ENCODE results near the gene CLSTN3.
A peak's percentile ranks its signal among the peaks of the same experiment; 100 is the strongest.

CLSTN3 gene

GRCh38 chr12:7129872-7130691 is at the start of gene CLSTN3:
TSS of gene CLSTN3 (plus strand) at chr12:7130371. CDS start at chr12:7130649, 278 bp downstream.
- DNase-seq: peak; percentile 78

DNA sequence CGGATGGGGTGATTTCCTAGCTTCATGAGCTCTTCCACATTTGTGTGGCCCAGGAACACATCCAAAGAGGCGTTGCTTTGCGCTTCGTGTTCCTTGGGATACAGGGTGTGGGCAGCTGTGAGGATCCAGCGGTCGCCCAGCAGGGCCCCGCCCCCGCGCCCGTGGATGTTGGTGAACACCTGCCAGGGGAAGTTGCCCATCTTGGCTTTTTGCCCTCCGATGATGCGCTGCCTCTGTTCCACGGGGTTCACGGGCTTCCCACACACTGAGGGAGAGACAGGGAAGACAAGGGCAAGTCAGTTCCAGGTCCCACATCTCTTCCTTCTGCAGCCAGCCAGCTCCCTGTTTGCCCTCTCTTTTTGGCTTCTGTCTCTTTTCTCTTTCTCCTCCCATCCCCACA is 49.1 kb upstream of the CLSTN3 start:
- DNase-seq: no peak

DNA sequence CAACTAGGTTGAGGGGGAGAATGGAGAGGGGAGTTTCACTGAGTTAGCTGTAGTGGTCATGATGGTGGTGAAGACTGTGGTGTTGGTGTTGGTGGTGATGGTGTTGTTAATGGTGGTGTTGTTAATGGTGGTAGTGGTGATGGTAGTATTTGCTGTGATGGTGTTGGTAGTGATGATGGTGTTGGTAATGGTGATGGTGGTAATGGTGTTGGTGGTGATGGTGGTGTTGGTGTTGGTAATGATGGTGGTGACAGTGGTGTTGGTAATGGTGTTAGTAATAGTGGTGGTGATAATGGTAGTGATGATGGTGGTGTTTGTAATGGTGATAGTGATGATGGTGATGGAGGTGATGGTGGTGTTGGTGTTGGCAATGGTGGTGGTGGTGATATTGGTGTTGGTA is 47.0 kb upstream of the CLSTN3 start:
- no peak for DNase-seq

GRCh38 chr12:7089196-7089871 is 40.8 kb upstream of the CLSTN3 start:
- DNase-seq: no peak

DNA sequence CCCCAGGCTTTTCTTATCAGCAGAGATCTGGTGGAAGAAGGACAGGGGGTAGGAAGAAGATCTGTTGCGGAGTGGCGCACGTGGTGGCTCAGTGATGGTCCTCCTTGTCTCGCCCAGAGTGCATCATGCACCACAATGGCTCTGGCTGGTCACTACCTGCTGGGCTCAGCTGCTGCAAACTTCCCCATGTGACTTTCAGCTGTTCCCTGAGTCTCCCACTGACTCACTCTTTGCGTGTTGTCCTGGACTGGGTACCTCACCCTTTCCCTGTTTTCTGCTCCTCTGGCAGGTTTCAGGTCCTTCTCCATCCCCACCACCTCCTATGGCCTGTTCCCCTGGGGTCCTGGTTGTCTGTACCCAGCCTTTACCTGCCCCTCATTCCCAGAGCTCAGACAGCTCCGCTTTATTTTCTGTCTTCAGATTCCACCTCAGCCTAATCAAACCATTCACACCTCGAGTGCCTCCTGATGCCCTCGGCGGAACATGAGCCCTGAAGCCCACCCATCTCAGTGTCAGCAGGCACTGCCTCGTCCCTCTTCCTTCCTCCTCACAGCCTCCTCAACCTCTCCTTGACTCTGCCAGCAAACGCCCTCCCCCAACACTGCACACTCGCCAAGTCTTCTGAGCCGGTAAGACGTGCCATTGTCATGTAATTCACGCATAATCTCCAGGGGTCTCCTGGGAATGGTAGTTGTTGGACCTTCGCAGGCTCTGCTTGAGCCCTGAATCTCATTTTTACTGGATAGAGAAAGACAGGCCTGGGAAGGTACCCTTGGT is 39.8 kb upstream of the CLSTN3 start:
- DNase-seq: no peak

DNA sequence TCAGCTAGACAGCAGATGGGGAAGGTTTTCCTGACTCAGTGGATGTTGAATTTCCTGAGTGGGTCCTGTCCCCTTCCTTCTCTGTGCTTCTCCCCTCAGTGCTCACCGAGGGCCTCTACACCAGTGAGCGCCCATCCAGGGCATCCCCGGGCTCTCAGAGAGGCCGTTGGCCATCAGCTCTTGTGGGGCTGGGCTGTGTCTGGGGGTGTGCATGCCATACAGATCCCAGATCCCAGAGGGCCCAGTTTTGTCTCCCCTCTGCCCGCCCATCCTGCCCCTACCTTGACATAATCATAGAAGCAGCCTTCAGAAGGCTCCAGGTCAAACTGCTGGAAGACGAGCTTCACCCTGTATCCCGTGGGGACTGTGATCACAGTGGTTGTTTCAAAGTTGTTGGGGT is 39.0 kb upstream of the CLSTN3 start:
- no peak for DNase-seq

DNA sequence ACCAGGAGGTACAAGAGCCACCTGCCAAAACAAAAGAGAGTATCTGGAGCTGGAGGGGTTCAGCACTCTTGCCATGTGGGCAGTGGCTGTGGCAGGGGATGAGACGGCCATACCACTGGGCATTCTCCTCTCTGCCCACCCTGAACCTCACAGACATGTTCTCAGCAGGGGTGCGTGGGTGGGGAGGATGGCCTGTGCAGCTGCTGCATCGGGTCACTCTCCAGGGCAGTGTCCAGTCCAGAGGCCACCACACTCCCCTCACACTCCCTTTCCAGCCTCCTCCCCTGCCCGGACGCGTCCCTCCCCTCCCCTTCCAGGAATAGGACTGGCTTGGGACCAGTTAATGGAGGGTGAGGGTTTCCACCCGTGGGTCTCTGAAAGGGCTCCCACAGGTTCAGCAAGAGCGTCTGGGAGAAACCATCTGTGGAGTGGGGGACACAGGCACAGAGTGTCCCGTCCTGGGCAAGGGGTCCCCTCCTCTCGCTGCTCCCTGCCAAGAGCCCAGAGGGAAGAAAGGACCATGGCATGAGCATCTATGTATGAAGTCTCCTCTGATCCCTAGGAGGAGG is 38.4 kb upstream of the CLSTN3 start:
- DNase-seq: no peak

- peak; percentile 58 for DNase-seq
Observed at GRCh38 chr12:7092229-7092985, 37.8 kb upstream of the CLSTN3 start, which contains the start of gene C1R. TSS of gene C1R (minus strand) at chr12:7092445. CDS start at chr12:7092388, 57 bp downstream.

DNA sequence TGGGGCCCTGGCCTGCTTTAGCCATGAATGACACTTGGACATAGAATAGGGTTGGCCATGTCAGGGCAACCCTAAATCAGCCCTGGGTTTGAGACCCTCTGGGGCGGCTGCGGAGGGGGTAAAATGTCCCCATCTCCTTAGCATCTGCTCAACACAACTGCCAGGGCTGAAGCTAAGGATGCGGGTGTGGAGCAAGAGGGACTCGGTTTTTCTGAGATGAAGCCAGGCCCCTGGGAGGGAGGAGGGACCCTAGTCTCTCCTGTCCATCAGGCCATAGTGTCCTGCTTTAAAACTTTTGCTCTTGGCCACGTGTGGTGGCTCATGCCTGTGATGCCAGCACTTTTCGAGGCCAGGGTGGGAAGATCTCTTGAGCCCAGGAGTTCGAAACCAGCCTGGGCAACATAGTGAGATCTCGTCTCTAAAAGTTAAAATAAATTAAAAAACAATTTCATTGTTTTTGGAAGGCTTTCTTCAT is 37.1 kb upstream of the CLSTN3 start:
- DNase-seq: no peak

DNA sequence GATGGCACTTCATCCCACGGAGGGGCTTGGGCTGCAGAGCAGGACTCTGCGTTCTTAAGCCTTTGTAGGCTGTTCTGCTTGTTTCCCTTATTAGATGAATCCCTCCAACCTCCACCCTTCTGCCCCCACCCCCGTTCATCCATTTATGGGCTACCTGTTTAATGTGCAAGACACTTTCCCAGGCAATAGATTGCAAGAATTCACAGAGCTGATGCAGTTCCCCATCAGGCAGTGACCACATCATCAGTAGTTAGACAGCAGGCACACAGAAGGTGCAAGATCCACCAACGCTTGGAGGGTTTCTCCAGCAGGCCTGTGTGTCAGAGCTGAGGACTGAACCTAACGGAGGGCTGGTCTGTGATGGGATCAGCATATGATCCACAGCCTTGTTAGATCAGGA is 36.7 kb upstream of the CLSTN3 start:
- DNase-seq: no peak

DNA sequence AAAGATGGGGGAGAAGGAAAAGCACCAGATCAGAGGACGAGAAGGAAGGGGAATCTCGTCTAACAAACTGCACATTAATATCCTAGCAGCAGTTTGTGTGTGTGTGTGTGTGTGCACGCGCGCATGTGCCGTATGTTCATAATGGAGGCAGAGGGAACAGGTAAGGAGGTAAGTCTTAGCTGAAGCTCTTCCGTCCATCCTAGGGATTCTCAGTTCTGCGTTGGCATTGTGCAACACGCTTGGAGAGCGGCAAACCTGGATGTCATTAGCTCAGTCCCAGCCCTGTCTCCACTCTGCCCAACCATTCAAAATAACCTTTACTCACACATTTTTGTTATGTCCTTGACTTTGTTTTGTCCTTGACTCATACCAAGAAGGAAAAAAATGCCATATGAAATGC is 36.3 kb upstream of the CLSTN3 start:
- no peak for DNase-seq

DNA sequence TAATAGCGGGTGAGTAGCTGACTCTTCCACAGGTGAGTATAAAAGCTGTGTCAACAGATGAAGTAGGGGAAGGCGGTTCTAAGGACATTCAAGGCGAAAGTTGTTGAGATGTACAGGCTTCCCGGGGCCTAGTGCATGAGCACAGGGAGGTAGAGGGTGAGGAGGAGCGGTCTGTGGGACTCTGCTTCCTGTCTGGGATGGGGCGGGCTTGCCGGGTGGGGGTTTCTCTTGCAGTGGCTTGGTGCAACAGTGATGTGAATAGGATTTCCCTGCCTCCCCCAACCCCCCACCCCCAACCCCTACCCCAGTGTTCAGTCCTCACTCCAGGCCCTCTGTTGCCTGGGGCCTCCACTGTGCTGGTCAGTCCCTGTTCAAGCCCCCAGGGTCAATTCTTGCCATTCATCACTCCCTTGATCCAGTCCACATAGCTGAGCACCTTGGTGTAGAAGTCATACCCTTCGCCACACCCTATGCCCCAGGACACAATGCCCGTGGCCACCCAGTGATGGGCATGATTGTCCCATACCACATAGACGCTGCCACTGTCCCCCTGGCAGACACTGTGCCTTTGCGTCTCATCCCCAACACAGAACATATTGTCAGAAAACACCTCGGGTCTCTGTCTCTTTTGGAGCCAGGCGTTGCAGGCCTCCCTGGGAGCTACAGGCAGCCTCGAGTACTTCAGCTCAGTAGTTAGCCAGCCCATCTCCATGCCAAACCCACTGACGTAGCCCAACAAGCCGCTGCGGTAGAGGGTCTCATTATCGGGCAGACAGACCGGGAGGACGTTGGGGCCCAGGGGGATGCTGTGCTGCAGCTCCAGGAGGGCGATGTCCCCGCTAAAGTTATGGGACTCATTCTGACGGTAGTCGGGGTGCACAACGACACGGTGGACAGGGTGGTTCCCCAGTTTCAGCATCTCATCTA is 33.9 kb upstream of the CLSTN3 start:
- DNase-seq: no peak

GRCh38 chr12:7096979-7097378 is 33.2 kb upstream of the CLSTN3 start:
- no peak for DNase-seq

DNA sequence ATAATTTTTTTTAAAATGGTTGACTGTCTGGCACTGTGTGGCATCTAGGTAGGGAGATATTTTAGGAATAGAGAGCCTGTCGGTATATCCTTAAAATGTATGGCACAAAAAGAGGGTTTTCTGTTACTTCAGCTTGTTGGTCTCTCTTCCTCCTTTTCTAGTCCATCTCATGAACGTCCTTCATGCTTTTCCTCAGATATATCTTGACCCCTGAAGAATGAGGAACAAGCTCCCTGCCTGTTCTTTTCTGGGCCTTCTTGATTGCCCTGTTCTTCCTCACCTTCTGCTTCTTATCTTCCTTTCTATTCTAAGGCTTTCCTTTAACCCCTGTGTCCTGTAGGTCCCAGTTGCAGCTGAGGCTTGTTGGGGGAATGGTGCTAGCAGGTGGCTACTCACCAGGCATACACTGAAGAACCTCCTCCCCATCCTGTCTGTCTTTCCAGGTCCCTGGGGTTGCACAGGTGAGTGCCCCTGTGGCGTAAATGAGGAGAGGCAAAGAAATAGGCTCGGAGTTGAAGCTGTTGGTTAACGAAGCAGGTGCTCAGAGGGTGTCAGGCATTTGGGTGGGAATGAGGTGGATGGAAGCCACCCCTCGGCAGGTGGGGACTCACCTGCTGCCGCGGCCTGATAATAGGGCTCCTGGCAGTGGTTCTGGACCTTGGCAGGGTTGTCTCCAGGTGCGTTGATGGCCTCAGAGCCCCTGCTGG is 30.7 kb upstream of the CLSTN3 start:
- DNase-seq: no peak

GRCh38 chr12:7100239-7100638 is 29.9 kb upstream of the CLSTN3 start:
- no peak for DNase-seq

DNA sequence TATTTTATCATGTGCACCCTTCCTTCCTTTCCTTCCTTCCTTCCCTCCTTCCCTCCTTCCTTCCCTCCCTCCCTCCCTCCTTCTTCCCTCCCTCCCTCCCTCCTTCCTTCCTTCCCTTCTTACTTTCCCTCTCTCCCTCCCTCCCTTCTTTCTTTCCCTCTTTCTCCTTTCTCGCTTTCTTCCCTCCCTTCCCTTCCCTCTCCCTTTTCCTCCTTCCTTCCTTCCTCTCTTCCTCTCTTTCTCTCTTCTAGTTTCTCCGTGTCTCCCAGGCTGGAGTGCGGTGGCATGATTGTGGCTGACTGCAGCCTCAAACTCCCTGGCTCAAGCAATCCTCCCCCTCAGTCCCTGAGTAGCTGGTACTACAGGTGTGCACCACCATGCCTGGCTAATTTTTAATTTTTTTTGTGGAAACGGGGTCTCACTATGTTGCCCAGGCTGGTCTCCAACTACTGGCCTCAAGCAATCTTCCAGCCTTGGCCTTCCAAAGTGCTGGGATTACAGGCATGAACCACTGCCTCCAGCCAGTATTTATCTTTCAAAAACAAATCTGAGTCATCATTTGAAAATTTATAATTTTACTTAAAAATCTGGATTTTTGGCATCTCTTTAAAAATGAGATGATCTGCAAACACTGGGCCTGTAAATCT is 29.0 kb upstream of the CLSTN3 start:
- DNase-seq: no peak

DNA sequence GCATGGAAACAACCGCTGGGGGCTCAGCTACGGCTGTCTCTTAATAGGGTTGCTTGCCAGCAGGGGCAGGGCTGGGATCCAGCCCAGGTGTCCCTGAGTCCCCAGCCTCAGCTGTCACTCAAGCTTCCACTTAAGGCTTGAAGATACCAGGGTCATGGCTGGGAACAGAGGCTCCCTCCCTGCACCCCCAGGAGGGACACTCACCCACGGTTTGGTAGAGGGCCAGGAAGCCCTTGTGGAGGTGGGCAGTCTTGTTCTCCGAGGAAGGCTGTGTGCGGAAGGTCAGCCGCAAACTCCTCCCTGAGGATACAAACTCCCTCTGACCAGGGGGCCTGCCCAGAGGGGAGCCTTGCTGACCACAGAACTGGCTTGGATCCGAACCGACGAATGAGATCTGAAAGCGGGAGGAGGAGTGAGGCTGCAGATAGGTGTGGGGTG is 28.5 kb upstream of the CLSTN3 start:
- DNase-seq: no peak

- DNase-seq: no peak
Observed at GRCh38 chr12:7102582-7102981, 27.6 kb upstream of the CLSTN3 start.

DNA sequence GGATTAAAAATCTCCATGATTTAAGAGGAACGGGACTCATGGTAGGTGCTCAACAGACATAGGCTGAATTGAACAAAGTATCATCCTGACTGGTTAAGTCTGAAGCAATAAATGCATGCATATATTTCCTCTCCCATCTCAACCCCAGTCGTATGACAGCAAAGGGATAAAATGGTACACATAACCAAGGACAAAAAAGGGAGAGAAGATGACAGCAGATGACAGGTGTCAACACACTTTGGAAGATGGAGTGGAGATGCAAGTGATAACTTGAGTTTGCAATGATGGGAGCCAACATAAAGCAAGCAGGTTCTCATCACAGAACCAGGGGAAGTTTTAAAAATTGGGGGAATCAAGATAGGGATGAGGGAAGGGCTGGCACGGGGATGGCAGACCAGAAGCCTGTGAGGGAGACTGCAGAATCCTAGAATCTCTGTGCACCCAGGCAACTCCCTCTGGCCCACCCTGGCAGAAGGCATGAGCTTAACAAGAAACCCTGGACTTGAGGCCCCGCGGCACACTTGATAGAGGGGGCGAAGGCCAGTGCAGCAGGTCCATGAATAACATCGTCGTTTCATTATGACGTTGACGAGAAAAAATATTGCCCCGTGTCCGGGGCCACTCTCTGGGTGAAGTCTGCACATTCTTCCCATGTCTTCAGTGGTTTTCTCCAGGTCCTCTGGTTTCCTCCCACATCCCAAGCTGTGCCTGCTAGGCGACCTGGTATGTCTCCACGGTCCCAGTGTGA is 26.2 kb upstream of the CLSTN3 start:
- no peak for DNase-seq

Measured in activated T-cell treated with anti-CD3 and anti-CD28 coated beads for 4 hours (primary cell).